ENCODE data around the gene RAB40A.
"Not testable (repeated sequence)": the region's sequence is repeated elsewhere in the genome, so short reads cannot be mapped to it uniquely, and the experiment has no call there.

Gene RAB40A

DNA sequence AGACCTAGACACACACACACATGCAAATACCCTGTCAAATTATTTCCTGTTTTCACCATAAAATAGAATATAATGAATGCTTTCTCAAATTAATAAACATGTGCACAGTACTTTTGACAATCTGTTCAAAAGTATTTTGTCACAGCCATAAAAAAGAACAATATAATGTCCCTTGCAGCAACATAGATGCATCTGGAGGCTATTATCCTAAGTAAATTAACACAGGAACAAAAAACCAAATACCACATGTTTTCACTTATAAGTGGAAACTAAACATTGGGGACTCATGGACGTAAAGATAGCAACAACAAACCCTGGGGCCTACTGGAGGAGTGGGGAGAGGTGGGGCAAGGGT lies 15.5 kb downstream of the RAB40A start:
- no peak for TF ChIP-seq POLR2A (IDR thresholded peaks at IDR 0.05; ENCODE audit: low read length)
- TF ChIP-seq GATA1 (IDR thresholded peaks at IDR 0.05; ENCODE audit: low read depth, low read length), result no peak

DNA sequence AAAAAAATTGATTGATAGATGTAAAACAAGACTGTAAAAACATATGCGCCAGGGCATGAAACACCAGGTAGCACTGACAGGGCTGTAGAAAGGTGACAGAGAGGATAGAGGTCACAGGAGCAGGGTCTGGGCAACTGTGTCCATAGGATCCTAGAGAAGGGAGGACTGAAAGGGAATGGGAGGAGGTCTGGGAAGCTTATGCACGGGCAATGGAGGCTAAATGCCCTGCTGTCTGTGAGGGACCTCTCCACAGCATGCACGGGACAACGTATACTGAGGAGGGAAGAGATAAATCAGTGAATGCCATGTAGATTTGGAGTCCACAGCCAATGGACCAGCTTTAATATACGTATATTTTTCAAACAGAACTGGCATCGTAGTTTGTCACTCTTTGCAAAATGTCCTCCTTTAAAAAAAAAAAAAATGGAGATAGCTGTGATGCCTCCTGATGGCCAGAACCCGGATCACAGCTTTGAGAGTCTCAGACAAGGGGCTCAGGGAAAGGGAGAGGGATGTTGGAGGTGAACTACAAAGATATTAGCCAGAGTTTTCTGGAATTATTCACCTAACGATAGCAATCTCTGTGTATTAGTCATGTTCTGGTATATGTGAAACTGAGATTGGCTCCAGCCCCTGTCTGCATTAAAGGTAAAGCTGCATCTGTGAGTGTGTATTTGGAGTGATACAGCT lies 16.0 kb downstream of the RAB40A start:
- no peak for DNase-seq
- TF ChIP-seq GATA1 (IDR thresholded peaks at IDR 0.05; ENCODE audit: low read depth, low read length), result no peak
- no peak for TF ChIP-seq POLR2A (IDR thresholded peaks at IDR 0.05; ENCODE audit: low read length)

More for the DNA sequence above, 15.5 kb downstream of the RAB40A start:
- DNase-seq, result no peak

DNA sequence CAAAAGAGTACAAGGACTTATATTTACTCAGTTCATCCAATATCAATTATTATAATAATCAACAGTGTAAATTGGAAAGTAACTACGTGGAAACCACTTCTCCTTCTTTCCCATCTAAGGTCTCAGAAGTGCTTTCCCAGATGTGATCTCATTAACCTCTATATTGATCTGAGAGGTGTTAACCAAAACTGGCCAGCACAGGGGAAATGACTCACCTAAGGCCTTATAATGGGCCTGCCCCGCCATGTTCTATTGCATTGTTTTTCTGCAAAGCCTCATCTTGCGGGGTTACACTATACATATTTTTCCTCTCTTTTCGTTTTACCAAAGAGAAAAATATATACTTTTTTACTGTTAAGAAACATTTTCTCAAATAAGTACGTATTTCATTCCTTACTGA lies 20.5 kb downstream of the RAB40A start:
- no peak for DNase-seq
- TF ChIP-seq POLR2A (IDR thresholded peaks at IDR 0.05; ENCODE audit: low read length) (no peak), GATA1 (IDR thresholded peaks at IDR 0.05; ENCODE audit: low read depth, low read length) (no peak)

DNA sequence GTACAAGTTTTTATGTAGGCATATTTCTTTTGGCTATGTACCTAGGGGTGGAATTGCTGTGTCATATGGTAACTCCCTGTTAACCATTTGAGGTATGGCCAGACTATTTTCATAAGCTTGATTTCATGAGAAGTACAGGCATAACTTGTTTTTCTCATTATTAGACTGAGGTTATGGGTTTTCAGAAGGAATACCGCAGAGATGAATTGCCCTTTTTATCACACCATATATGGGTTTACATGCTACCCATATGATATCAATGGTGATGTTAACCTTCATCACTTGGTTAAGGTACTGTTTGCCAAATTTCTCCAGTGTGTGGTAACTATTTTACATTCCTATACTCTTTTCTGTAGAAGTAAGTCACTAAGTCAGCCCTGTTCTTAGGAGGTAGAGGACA lies 23.5 kb downstream of the RAB40A start:
- no peak for TF ChIP-seq GATA1 (IDR thresholded peaks at IDR 0.05; ENCODE audit: low read depth, low read length)
- no peak for TF ChIP-seq POLR2A (IDR thresholded peaks at IDR 0.05; ENCODE audit: low read length)
- DNase-seq, result no peak

DNA sequence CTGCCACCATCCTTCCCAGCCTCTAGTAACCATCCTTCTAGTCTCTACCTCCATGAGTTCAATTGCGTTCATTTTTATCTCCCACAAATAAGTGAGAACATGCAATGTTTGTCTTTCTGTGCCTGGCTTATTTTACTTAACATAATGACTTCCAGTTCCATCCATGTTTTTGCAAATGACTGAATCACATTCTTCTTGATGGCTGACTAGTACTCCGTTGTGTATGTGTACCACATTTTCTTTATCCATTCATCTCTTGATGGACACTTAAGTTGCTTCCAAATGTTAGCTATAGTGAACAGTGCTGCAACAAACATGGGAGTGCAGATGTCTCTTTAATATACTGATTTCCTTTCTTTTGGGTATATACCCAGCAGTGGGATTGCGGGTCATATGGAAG lies 25.7 kb downstream of the RAB40A start:
- not testable (repeated sequence) for DNase-seq

DNA sequence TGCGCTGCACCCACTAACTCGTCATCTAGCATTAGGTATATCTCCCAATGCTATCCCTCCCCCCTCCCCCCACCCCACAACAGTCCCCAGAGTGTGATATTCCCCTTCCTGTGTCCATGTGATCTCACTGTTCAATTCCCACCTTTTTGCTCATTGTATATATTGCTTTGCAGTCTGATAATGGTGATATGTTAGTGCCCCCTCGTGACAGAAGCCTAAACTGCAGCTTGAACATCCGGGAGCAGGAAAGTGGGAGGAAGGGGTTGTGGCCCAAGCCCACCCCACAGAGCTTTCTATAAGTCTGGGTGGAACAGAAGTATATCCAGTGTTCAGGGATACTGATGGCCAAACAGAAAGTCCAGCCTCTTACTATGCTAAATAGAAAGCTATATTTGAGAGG lies 29.6 kb downstream of the RAB40A start:
- peak; percentile 43 to 65 for DNase-seq

DNA sequence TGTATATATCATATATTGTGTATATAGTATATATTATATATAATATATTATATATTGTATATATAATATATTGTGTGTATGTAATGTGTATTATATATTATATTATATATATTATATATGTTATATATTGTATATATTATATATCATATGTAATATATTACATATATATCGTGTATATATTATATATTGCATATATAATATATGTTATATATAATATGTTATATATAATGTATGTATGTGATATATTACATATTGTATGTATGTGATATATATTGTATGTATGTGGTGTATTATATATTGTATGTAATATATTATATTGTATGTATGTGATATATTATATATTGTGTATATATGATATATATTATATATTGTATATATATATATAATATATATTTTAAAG lies 30.5 kb downstream of the RAB40A start:
- no peak for DNase-seq
- TF ChIP-seq GATA1 (IDR thresholded peaks at IDR 0.05; ENCODE audit: low read depth, low read length) (no peak), POLR2A (IDR thresholded peaks at IDR 0.05; ENCODE audit: low read length) (no peak)

DNA sequence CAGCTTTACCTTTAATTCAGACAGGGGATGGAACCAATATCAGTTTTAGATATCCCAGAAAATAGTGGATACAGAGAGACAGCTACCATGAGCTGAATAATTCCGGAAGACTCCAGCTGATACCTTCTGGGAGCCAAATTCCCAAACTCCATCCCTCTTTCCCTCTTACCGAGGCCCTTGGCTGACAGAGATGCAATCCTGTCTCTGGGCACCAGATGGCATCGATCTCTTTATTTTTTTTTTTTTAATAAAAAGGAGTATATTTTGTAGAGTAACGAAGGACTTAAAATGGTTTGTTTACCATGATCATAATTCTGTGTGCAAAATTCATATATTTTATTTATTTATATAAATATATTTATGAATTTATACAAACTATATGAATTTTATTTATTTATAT lies 31.0 kb downstream of the RAB40A start:
- DNase-seq, result peak in 1 of 2 experiments; percentile 0
- TF ChIP-seq GATA1 (IDR thresholded peaks at IDR 0.05; ENCODE audit: low read depth, low read length) (no peak), POLR2A (IDR thresholded peaks at IDR 0.05; ENCODE audit: low read length) (no peak)

DNA sequence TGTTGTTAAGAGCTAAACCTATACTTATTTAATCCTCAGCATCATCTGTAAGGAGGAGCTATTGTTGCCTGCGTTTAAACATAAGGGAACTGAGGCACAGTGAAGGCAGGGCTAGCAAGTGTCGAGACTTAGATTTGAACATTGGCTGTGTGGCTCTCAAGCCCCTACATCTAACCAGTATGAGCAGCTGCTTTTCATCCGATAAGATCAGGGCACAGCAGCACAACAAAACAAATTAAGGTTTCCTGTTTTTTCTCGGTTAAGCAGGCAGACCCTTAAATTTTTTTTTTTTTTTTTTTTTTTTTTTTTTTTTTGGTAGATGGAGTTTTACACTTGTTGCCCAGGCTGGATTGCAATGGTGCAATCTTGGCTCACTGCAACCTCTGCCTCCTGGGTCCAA lies 35.6 kb downstream of the RAB40A start:
- DNase-seq, result no peak
- TF ChIP-seq GATA1 (IDR thresholded peaks at IDR 0.05; ENCODE audit: low read depth, low read length) (no peak), POLR2A (IDR thresholded peaks at IDR 0.05; ENCODE audit: low read length) (no peak)

DNA sequence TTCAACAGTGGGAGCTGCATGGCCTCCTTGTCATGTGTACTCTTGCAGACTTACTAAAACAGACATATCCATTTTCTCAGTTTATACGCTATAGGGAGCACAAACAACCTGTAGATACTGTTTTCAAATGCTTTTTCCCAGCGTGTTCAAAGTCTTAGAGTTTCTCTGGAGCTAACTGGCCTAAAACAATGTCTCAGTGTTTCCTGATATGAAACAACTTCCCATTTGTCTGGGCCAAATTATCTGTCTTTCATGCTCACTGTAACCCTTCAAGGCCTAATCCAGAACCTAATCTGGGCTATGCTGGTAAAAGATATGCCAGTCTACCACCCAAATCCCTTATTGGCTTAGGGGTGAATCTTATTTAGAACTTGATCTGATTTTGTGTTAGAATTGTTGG lies 38.8 kb downstream of the RAB40A start:
- DNase-seq, result no peak
- TF ChIP-seq GATA1 (IDR thresholded peaks at IDR 0.05; ENCODE audit: low read depth, low read length) (no peak), POLR2A (IDR thresholded peaks at IDR 0.05; ENCODE audit: low read length) (no peak)

DNA sequence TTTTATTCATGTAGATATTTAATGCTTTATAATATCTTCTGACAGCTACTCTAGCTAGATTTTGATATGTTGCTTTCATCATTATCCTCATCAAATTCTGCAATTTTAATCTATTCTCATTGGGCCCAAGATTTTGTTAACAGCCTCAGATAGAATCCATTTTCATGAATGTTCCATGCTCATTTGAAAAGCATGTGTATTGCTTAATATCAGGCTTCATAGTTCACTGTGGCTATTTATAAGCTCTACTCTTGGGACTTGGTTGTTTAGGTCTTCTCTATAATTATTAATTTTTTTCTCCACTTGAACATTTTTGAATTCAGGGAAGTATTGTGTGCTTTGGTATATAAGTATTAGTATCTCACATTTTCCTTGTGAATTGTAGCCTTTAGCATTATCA lies 41.8 kb downstream of the RAB40A start:
- TF ChIP-seq POLR2A (IDR thresholded peaks at IDR 0.05; ENCODE audit: low read length), result no peak
- no peak for TF ChIP-seq GATA1 (IDR thresholded peaks at IDR 0.05; ENCODE audit: low read depth, low read length)
- DNase-seq, result no peak

DNA sequence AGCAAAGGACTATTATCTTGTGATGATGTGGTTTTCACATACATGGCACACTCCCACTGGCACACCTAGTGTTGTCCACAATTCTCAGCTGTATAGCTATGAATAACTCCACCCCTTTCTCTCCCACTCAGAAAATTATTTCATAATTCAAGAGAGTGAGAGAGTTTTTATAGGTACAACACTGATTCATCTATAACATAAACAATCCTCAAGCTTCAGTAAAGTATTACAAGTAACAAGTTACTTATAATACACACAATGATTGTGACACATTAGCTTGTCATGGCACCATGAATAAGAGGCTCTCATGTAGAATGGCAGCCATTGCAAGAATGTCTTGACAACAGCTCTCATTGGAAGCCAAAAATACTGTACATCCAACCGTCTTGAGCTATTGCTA lies 43.9 kb downstream of the RAB40A start:
- DNase-seq, result no peak

DNA sequence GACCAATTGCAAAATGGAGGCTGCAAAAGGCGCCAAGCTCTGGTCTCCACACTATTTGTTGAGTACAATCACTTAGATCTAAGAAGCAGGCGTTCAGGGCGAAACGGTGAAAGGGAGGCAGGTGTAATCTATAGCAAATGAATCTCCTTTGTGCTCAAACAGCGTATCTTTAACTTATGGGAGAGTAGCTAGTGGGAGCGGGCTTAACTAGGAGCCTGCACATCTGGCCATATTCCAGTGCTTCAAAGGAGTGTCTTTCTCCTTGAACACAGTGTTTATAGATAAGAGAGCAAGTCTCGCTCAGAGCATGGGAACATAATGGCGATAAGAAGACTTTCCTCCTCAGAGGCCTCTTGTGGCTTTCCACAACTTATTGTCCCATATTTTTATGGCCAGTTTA lies 49.3 kb downstream of the RAB40A start:
- peak; percentile 33 to 68 for DNase-seq

More for the DNA sequence above, 43.9 kb downstream of the RAB40A start:
- TF ChIP-seq GATA1 (IDR thresholded peaks at IDR 0.05; ENCODE audit: low read depth, low read length) (no peak), POLR2A (IDR thresholded peaks at IDR 0.05; ENCODE audit: low read length) (no peak)

DNA sequence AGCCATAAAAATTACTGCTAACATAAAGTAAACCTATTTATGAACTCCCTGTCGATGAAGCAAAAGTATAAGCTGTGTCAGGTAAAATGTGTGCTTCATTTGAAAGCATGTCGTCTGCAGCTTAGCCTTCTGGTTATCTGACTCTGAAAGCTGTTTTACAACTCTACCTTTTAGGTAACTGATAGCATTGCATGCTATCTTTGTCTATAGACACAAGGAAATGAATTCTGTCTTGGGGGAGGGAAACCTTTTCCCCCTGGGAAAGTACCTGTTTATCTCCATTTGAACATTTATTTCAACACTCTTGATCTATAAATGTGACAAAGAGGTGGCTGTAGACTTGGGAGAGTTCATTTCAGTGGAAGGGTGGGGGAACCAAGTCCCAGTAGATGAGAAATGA lies 51.4 kb downstream of the RAB40A start:
- TF ChIP-seq GATA1 (IDR thresholded peaks at IDR 0.05; ENCODE audit: low read depth, low read length) (no peak), POLR2A (IDR thresholded peaks at IDR 0.05; ENCODE audit: low read length) (no peak)
- DNase-seq, result peak; percentile 4 to 55

DNA sequence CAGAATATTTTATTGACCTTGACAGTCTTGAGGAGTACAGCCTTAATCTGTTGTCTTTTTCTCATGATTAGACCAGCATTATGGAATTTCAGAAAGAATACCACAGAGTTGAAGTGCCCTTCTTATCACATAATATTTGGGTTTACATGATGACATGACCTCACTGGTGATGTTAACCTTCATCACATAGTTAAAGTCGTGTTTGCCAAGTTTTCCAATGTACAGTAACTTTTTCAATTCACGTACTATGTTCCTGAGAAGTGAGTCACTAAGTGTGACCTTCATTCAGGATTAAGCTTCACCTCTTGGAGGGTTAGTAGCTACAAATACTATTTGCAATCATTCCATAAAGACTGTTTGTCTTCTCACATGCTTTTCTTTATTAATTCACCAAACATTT lies 52.1 kb downstream of the RAB40A start:
- DNase-seq, result no peak
- TF ChIP-seq GATA1 (IDR thresholded peaks at IDR 0.05; ENCODE audit: low read depth, low read length) (no peak), POLR2A (IDR thresholded peaks at IDR 0.05; ENCODE audit: low read length) (no peak)

DNA sequence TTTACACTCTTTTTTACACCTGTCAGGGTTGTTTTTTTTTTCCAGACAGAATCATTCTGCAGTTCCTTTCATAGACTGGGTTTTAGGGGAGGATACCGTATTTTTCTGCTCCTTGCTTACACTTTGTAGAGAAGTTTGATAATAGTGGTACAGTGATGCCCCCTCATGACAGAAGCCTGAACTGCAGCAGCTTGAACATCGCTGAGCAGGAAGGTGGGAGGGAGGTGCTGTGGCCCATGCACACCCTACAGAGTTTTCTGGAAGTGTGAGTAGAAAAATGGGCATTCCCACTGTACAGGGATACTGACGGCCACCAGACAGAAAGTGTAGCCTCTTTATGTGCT lies 54.5 kb downstream of the RAB40A start:
- TF ChIP-seq POLR2A (IDR thresholded peaks at IDR 0.05; ENCODE audit: low read length) (no peak), GATA1 (IDR thresholded peaks at IDR 0.05; ENCODE audit: low read depth, low read length) (no peak)
- DNase-seq, result peak; percentile 75 to 82
